ENCODE results near the gene ZNF358.

Gene ZNF358

DNA sequence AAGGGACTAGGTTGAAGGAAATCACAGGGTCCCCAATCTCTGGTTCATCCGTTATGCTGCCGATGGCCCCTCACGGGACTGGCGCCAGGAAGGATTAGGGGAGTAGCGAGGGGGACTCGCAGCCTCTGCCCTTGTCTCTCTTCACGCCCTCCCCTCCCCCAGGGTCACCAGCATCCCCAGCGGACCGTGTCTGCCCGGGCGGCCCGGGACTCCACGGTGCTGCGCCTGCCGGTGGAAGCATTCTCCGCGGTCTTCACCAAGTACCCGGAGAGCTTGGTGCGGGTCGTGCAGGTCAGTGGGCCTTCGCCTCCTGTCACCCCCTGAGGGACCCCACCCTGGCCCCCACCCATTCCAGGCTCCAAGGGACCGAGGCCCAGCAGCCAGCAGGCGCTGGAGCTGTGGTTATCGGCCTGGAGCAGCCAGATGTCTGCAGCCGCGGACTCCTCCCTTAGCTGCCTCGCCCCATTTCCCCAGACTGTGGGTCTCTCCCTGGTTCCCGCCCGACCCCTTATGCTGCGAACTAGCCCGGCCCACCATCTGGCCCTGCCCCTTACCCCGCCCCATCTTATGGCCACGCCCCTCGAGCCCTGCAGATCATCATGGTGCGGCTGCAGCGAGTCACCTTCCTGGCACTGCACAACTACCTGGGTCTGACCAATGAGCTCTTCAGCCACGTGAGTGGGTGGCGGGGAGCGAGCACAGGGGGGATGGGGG lies 25.0 kb downstream of the ZNF358 start:
- peak; percentile 35 for DNase-seq

DNA sequence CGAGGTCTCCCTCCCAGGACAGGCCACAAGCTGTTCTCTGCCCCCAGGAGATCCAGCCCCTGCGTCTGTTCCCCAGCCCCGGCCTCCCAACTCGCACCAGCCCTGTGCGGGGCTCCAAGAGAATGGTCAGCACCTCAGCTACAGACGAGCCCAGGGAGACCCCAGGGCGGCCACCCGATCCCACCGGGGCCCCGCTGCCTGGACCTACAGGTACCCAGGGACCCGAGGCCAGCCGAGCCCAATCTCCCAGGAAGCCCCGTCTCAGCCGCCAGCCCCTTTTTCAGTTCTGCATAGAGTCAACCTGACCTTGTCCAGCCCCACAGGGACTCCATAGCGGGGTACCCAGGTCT lies 25.5 kb downstream of the ZNF358 start:
- DNase-seq, result no peak

DNA sequence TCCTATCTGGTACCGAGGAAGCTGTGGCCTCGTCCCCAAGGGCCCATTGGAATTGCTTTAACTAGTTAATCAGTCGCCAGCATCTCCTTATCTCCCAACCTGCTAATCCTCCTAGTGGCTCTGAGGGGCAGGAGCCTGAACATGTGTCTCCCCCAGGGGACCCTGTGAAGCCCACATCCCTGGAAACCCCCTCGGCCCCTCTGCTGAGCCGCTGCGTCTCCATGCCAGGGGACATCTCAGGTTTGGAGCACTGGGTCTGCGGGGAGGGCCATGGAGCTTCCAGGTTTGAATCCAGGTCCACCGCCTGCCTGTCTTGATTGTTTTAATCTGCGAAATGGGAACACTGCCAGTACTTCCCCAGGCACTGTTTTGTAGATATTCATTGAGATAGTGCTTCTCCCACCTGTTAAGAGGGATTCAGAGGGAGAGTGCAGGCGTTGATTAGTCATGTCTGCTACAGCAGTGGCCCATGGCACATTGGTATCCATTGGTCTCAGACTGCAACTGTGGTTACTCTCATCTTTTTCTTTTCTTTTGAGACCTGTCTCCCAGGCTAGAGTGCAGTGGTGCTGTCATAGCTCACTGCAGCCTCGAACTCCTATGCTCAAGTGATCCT lies 26.0 kb downstream of the ZNF358 start:
- DNase-seq, result no peak

DNA sequence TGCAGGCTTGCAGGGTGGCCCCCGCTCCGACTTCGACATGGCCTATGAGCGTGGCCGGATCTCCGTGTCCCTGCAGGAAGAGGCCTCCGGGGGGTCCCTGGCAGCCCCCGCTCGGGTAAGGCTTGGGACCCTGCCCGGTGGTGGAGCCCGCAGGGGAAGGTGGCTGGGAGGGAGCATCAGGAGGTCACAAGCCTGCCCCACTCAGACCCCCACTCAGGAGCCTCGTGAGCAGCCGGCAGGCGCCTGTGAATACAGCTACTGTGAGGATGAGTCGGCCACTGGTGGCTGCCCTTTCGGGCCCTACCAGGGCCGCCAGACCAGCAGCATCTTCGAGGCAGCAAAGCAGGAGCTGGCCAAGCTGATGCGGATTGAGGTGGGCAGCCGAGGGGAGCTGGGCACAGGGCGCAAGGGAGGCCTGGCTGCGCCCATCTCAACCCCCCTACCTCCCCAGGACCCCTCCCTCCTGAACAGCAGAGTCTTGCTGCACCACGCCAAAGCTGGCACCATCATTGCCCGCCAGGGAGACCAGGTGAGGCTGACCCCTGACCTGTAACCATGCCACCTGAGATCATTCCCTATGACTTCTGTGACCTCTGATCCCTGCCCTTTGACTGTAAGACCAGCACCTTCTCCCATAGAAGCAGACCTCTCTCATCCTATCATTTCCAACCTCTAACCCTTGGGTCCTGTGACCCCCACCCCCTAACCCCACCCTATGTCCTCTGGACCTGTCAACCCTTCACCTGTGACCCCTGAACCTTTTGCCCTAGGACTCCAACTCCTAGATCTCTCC lies 26.8 kb downstream of the ZNF358 start:
- no peak for DNase-seq

DNA sequence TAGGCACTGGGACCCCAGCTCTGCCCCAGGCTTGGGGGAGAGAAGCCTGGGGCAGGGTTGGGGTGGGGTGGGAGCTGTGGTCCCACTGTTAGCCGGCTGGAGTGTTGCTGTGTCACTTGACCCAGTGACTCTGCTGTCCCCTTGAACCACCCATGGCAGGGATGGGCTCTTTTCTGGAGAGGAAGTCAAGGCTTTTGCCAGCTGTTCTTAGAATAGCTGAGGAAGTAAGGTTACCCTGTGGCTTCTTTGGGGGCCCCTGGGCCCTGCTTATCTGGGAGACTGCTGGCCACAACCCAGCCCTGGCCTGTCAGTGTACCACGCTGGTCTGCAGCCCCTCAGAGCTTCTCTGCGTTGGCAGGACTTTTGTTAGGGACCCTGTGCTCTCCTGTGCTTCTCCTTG lies 28.7 kb downstream of the ZNF358 start:
- peak; percentile 26 for DNase-seq

DNA sequence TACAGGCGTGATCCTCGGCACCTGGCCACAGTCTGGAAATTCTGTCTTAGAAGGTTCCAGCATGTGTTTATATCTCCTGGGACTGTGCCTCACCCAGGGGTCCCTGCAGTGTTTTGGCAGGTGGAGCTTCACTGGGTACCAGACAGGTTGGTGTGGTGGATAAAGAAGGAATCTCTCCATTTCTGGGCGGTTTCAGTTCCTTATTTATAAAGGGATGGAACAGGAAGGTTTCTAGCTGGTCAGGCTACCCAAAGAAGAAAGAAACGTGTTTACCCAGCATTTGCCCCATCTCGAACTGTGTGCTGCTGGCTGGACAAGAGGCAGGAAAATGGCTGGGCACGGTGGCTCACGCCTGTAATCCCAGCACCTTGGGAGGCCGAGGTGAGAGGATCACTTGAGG lies 29.4 kb downstream of the ZNF358 start:
- DNase-seq, result no peak

DNA sequence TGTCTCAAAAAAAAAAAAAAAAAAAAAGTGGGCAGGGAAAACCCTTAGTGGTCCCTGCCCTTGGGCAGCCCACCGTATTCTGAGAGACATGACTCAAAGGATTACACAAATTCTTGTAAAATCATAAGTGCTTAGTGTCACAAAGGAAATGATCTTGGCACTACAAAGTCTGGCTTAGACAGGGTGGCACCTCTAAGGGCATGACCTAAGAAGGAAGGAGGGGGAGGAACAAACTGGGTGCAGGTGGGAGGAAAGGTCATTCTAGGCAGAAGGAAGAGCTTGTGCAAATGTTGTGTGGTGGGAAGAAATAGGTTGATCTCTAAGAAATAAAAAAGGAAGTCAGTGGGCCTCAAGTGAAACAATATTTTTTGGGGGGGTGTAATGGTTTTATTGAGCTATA lies 30.0 kb downstream of the ZNF358 start:
- DNase-seq, result no peak

DNA sequence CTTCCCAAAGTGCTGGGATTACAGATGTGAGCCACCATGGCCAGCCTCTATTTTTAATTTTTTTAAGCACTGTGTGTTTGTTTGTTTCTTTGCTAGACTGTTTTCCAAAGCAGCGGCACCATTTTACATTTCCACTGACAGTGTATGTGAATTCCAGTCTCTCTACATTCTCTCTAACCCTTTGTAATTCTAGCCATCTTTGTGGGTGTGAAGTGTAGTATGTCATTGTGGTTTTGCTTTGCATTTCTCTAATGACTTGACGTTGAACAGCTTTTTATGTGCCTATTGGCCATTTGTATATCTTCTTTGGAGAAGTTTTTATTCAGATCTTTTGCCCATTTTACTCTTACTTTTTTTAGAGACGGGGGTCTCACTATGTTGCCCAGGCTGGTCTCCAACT lies 31.3 kb downstream of the ZNF358 start:
- no peak for DNase-seq

DNA sequence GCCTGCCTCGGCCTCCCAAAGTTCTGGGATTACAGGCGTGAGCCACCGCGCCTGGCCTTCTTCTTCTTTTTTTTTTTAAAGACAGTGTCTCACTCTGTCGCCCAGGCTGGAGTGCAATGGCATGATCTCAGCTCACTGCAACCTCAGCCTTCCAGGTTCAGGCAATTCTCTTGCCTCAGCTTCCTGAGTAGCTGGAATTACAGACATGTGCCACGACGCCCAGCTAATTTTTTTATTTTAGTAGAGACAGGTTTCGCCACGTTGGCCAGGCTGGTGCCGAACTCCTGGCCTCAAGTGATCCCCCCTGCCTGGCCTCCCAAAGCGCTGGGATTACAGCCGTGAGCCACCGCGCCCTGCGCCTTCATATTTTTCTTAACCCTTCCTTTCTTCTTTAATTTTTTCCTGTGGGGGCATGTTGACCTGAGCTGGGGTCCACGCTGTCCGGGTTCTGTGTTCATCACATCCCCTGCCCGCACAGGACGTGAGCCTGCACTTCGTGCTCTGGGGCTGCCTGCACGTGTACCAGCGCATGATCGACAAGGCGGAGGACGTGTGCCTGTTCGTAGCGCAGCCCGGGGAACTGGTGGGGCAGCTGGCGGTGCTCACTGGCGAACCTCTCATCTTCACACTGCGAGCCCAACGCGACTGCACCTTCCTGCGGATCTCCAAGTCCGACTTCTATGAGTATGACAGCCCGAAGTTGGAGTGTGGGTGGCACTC lies 33.7 kb downstream of the ZNF358 start:
- DNase-seq, result no peak

DNA sequence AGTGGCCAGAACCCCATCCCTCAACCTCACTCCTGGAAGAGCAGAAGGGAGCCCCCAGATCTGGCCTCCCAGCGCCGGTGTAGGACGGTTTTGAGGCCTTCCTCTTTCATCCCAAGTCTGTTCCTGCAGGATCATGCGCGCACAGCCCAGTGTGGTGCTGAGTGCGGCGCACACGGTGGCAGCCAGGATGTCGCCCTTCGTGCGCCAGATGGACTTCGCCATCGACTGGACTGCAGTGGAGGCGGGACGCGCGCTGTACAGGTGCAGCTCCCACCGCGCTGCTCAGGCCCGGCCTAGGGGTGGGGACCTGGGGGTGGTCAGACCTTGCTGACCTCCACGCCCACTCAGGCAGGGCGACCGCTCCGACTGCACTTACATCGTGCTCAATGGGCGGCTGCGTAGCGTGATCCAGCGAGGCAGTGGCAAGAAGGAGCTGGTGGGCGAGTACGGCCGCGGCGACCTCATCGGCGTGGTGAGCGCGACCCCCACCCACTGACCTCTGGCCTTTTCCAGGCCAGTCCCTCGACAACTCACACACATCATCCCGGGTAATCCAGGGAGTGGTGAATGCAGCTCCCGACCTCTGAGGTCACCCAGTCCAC lies 34.4 kb downstream of the ZNF358 start:
- DNase-seq, result peak; percentile 23

DNA sequence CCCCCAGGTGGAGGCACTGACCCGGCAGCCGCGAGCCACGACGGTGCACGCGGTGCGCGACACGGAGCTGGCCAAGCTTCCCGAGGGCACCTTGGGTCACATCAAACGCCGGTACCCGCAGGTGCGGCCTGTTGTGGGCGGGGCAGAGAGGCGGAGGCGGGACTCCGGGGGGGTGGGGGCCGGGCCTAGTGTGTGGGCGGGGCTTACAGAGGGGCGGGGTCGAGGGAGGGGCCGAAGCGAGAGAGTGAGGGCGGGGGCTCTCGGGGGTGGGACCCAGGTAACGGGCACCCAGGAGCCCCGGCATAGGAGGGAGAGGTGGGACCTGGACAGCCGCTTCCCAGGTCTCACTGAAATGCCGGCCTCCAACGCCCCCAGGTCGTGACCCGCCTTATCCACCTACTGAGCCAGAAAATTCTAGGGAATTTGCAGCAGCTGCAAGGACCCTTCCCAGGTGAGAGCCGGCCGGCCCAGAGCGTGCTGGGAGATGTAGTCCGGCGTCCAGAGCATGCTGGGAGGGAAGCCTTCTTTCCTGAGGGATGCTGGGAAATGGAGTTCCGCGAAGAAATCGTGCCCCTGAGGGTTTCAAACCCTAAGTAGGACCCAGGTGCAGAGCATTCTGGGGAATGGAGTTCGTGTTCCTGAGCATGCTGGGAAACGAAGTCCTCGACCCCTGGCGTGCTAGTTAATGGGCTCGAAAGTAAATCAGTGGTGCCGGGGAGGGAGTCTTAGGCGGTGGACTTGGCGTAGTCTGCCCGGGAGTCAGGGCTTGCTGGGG lies 35.3 kb downstream of the ZNF358 start:
- peak; percentile 85 for DNase-seq

DNA sequence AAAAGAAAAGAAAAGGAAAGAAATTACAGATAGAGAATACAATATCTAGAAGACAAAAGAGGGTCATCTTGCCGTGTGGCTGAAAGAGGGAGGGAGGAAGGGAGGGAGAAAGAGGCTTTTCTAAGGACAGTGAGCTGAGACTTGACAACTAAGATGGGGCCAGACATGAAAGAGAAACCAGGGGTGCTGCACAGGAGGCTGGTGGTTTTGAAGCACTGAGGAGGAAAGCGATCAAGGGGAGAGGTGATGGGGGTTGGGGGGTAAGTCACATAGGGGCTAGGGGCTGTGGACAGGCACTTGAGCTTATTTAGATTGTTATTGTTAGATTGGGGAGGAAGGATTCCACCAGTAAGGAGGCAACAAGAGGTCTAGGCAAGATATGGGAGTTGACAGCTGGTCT lies 36.9 kb downstream of the ZNF358 start:
- DNase-seq, result no peak

DNA sequence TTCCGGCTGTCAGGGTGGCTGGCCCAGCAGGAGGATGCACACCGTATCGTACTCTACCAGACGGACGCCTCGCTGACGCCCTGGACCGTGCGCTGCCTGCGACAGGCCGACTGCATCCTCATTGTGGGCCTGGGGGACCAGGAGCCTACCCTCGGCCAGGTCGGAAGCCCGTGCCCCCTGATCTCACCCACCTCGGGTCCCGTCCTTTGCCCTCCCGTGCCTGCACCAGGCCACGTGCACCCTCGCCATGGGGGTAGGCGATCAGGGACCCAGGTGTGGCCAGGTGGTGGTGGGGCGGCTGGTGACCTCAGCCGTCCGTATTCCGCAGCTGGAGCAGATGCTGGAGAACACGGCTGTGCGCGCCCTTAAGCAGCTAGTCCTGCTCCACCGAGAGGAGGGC lies 38.7 kb downstream of the ZNF358 start:
- DNase-seq, result no peak

DNA sequence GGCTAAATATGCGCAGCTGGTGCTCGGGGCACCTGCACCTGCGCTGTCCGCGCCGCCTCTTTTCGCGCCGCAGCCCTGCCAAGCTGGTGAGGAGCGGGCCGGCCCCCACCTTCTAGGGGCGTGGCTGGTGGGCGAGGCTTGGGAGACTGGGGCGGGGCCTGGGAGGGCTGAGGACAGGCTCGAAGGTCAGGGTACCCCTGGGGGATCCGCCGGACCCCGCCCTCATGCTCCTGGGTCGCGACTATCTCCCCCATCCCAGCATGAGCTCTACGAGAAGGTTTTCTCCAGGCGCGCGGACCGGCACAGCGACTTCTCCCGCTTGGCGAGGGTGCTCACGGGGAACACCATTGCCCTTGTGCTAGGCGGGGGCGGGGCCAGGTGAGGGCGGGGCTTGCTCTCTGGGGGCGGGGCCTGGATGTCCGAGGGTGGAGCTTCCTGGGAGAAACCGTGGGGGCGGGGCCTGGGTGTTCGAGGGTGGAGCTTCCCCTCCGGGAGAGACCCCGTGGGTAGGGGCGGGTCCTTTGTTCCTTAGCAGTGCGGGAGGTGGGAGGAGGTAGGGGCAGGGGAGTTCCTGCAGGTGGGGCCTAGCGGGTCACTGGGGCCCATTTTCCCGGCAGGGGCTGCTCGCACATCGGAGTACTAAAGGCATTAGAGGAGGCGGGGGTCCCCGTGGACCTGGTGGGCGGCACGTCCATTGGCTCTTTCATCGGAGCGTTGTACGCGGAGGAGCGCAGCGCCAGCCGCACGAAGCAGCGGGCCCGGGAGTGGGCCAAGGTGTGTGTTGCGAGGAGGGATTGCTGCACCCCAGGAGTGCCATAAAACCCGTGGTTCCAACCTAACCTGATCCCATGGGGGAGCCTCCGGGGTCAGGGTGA lies 39.3 kb downstream of the ZNF358 start:
- DNase-seq, result no peak

DNA sequence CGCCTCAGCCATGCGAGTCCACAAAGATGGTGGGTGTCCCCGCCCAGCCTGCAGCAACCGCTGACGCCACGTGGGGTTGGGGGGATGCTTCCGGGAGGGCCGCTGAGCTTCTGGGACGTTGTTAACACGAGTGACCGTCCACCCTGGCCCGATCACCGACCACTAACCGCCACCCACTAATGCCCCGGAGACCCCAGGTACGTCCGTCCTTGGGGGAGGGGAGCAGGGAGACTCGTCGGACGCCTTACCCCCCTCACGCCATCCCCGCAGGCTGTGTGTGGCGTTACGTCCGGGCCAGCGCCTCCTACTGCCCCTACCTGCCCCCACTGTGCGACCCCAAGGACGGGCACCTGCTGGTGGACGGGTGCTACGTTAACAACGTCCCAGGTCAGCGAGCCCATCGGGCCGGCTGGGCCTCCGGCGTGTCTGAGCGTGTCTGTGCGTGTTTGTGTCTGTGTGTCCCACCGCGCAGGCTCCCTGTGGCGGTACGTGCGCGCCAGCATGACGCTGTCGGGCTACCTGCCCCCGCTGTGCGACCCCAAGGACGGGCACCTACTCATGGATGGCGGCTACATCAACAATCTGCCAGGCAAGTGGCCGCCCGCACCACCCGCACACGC lies 40.9 kb downstream of the ZNF358 start:
- no peak for DNase-seq

DNA sequence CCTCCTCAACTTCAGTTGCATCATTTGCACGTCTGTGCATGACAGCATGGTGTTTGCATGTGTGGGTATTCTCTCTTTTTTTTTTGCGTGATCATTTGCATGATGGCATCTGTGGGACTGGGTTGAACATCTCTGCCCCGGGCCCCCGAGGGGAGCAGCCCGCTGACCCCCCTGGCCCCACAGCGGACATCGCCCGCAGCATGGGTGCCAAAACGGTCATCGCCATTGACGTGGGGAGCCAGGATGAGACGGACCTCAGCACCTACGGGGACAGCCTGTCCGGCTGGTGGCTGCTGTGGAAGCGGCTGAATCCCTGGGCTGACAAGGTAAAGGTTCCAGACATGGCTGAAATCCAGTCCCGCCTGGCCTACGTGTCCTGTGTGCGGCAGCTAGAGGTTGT lies 42.8 kb downstream of the ZNF358 start:
- no peak for DNase-seq

DNA sequence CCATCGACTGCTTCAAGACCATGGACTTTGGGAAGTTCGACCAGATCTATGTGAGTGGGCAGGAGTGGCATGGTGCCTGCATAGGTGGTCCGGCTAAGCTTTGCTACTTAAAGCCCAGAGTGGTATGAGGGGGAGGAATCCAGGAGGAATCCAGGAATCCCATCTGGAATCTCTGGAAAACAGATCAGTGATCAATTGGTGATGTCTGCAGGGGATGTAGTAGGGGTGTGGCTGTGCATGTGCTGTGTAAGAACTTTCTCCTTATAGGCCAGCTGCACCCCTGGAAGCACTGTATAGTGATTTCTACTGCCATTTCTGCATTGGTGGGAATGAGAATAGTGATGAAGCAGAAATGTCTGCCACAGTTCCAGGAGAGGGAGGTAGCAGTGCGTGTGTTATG lies 43.2 kb downstream of the ZNF358 start:
- DNase-seq, result no peak

DNA sequence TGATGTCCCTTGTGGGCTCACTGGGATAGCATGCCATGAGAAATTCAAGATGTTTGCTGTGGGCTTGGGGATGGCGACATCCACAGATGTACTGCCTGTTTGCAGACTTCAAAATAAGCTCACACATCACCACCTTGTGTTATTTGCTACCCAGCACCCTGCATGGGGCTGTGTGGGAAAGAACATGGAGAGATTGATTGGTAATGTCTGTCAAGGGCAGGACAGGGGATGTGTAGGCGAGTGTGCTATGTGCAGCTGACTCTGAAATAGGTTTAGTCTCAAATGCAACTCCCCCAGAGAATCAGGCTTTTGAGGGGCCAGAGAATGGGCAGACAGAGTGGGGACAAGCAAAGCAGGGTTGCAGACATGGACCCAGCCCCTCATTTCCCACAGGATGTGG lies 44.4 kb downstream of the ZNF358 start:
- DNase-seq, result no peak

DNA sequence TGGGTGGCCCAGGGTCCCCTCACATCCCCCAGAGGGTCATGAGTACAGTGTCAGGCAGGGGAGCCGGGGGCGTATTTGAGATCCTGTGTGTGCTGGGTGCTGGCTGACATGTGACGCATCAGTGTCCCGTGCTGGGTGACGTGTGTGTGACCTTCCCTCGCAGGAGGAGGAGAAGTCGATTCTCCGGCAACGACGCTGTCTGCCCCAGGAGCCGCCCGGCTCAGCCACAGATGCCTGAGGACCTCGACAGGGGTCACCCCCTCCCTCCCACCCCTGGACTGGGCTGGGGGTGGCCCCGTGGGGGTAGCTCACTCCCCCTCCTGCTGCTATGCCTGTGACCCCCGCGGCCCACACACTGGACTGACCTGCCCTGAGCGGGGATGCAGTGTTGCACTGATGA lies 45.4 kb downstream of the ZNF358 start:
- DNase-seq, result no peak

DNA sequence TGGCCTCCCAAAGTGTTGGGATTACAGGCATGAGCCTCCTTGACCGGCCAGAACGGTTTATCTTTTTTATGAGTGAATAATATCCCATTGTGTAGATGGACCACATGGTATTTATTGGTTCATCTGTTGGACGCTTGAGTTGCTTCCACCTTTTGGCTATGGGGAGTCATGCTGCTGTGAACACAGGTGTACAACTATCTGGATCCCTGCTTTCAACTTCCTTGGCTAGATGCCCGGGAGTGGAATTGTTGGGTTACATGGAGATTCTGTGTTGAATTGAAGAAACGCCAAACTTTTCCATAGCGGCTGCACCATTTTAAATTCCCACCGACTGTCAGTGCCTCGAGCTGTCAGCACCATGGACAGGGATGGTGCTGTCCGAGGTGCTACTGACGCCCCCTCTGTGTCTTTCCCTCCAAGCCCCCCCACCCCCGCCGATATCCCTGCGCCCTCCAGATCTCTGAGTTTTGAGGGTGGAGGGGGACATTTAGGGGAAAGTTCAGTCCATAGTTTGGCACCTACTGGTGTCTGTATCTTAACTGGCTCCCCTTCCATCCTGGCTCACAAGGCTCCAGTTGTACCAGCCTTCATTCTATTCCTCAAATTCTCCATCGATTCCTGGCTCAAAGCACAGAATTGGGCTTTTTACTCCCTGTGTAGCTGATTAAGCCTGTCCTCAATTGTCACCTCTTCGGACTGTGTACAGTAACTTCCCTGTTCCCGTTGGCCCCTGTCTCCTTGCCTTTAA lies 46.9 kb downstream of the ZNF358 start:
- no peak for DNase-seq

Data from femur (tissue), 1 donor.